Suprapubic skin (tissue), 4 donors: ENCODE results near the gene UNC5B. TPM values are rescaled to one million over a fixed set of nuclear protein-coding genes. Genes with fewer than 3 reads are reported as not detected.

Experiments
- DNase-seq, 2 donors: peaks; one replicate each; pipeline ENCODE4 v3.0.0-alpha.2; 2019; ENCODE audit warnings: low spot score in 2 of 2
- H3K27ac ChIP-seq: fragments of 200-600 bp; sonication (generic); one replicate; pipeline ENCODE4 v1.5.1; 2019
- H3K27me3 ChIP-seq: fragments of 200-600 bp; sonication (generic); one replicate; pipeline ENCODE4 v1.5.1; 2019
- H3K36me3 ChIP-seq: fragments of 200-600 bp; sonication (generic); one replicate; pipeline ENCODE4 v1.5.1; 2019
- H3K4me1 ChIP-seq: fragments of 200-600 bp; sonication (generic); one replicate; pipeline ENCODE4 v1.5.1; 2019
- H3K4me3 ChIP-seq: fragments of 200-600 bp; sonication (generic); one replicate; pipeline ENCODE4 v1.5.1; 2019; ENCODE audit warnings: mild to moderate bottlenecking
- H3K9me3 ChIP-seq: fragments of 200-600 bp; sonication (generic); one replicate; pipeline ENCODE4 v1.5.1; 2019
- CTCF ChIP-seq, 2 donors: fragments of 200-600 bp in 1 of 2; fragments of 450-650 bp in 1 of 2; sonication (generic) in 1 of 2; IDR thresholded peaks; one replicate each; pipeline ENCODE4 v1.5.1; 2016 to 2019; ENCODE audit warnings: antibody characterized with exemption in 2 of 2, mild to moderate bottlenecking in 1 of 2, moderate library complexity in 1 of 2
- EP300 ChIP-seq: sonication (generic); formaldehyde crosslinking; IDR thresholded peaks from one replicate; pipeline ENCODE4 v1.6.1; 2017; ENCODE audit warnings: antibody characterized with exemption
- POLR2A ChIP-seq, 2 donors: fragments of 450-650 bp; IDR thresholded peaks; one replicate each; pipeline ENCODE4 v1.6.1; 2017; ENCODE audit warnings: antibody characterized with exemption in 2 of 2, mild to moderate bottlenecking in 2 of 2, moderate library complexity in 2 of 2
- POLR2AphosphoS5 ChIP-seq, 3 donors: sonication (generic); formaldehyde crosslinking; IDR thresholded peaks; one replicate each; pipeline ENCODE4 v1.6.1; 2017; ENCODE audit warnings: antibody characterized with exemption in 3 of 3
- WGBS: methylation state at CpG from one replicate; pipeline ENCODE4 v1.1.5; 2018; 5-methylcytosine and 5-hydroxymethylcytosine counted together
- total RNA-seq, 4 donors: library from RNA; depleted of rRNA; stranded (reverse); fragments of >200 nt; gene quantifications; one replicate each; pipeline ENCODE4 v1.1.0, GENCODE V29; 2016

The UNC5B gene
- total RNA-seq, 4 donors from 2014 or later = 7.2 to 45.7 (median 14.7) TPM

- Histone ChIP-seq H3K9me3 (no peaks in the 10 kb centered on the region), H3K4me1 (peaks cover 51% of the 10 kb centered on the region), H3K27ac (no peak overlapping the region), H3K27me3 (no peaks in the 10 kb centered on the region), H3K4me3 (no peak overlapping the region), H3K36me3 (no peaks in the 10 kb centered on the region)
- DNase-seq = no peak
- WGBS = 81% methylated on average over 8 of the region's 9 CpGs
- no peak for TF ChIP-seq POLR2AphosphoS5 (IDR thresholded peaks at IDR 0.05)
- no peak for TF ChIP-seq POLR2A (IDR thresholded peaks at IDR 0.05)
- TF ChIP-seq CTCF (IDR thresholded peaks at IDR 0.05) = no peak
- TF ChIP-seq EP300 = no peak
Observed at GRCh38 chr10:71258446-71259145, 46.2 kb downstream of the UNC5B start.

- Histone ChIP-seq H3K27me3 (no peaks in the 10 kb centered on the region), H3K4me1 (peaks cover 49% of the 10 kb centered on the region), H3K36me3 (no peaks in the 10 kb centered on the region), H3K9me3 (no peaks in the 10 kb centered on the region), H3K27ac (no peak overlapping the region), H3K4me3 (no peak overlapping the region)
- TF ChIP-seq POLR2A (IDR thresholded peaks at IDR 0.05) (no peak), EP300 (no peak), CTCF (IDR thresholded peaks at IDR 0.05) (no peak), POLR2AphosphoS5 (IDR thresholded peaks at IDR 0.05) (no peak)
- DNase-seq = no peak
- 85% methylated on average over 7 of the region's 7 CpGs for WGBS
Observed at GRCh38 chr10:71259282-71259681, 46.9 kb downstream of the UNC5B start.

GRCh38 chr10:71259815-71260501 is 47.6 kb downstream of the UNC5B start:
- Histone ChIP-seq H3K36me3 (no peaks in the 10 kb centered on the region), H3K4me1 (peaks cover 44% of the 10 kb centered on the region), H3K27ac (no peak overlapping the region), H3K9me3 (no peaks in the 10 kb centered on the region), H3K27me3 (no peaks in the 10 kb centered on the region), H3K4me3 (no peak overlapping the region)
- TF ChIP-seq POLR2AphosphoS5 (IDR thresholded peaks at IDR 0.05) (peak in 1 of 3 donors; percentile 63), POLR2A (IDR thresholded peaks at IDR 0.05) (no peak)
- DNase-seq = no peak
- no CpG with 5 or more reads among the region's 13 CpGs for WGBS

- H3K36me3 ChIP-seq = no peaks in the 10 kb centered on the region
- WGBS = 59% methylated on average over 13 of the region's 13 CpGs
- DNase-seq = no peak
- no peak overlapping the region for H3K4me3 ChIP-seq
- TF ChIP-seq CTCF (IDR thresholded peaks at IDR 0.05) (no peak), POLR2A (IDR thresholded peaks at IDR 0.05) (no peak), EP300 (no peak), POLR2AphosphoS5 (IDR thresholded peaks at IDR 0.05) (no peak)
- H3K4me1 ChIP-seq = peaks cover 40% of the 10 kb centered on the region
- H3K27me3 ChIP-seq = no peaks in the 10 kb centered on the region
- no peak overlapping the region for H3K27ac ChIP-seq
- no peaks in the 10 kb centered on the region for H3K9me3 ChIP-seq
Observed at GRCh38 chr10:71260622-71261325, 48.4 kb downstream of the UNC5B start.

- Histone ChIP-seq H3K9me3 (no peaks in the 10 kb centered on the region), H3K4me1 (peaks cover 36% of the 10 kb centered on the region)
- WGBS = 76% methylated on average over 6 of the region's 8 CpGs
Observed at GRCh38 chr10:71262027-71262426, 49.7 kb downstream of the UNC5B start.

More at GRCh38 chr10:71262027-71262426, 49.7 kb downstream of the UNC5B start:
- no peak overlapping the region for H3K27ac ChIP-seq
- no peak for TF ChIP-seq POLR2A (IDR thresholded peaks at IDR 0.05)
- TF ChIP-seq POLR2AphosphoS5 (IDR thresholded peaks at IDR 0.05) = no peak
- TF ChIP-seq EP300 = no peak
- TF ChIP-seq CTCF (IDR thresholded peaks at IDR 0.05) = no peak
- no peak overlapping the region for H3K4me3 ChIP-seq
- H3K27me3 ChIP-seq = no peaks in the 10 kb centered on the region
- DNase-seq = no peak
- H3K36me3 ChIP-seq = no peaks in the 10 kb centered on the region
